ENCODE data around the gene BACE2. TPM values are rescaled to one million over a fixed set of nuclear protein-coding genes. Genes with fewer than 3 reads are reported as not detected.

Gene BACE2
- total RNA-seq, 1 donor from 2014 or later: 49.5 TPM

GRCh38 chr21:41228958-41229357 is 61.0 kb downstream of the BACE2 start:
- no peaks in the 10 kb centered on the region for H3K27me3 Mint-ChIP-seq (ENCODE audit: unreplicated experiment)
- no peaks in the 10 kb centered on the region for H3K9me3 Mint-ChIP-seq (ENCODE audit: unreplicated experiment)
- peaks cover 27% of the 10 kb centered on the region for H3K36me3 Mint-ChIP-seq (ENCODE audit: unreplicated experiment)
- TF ChIP-seq CTCF (IDR thresholded peaks at IDR 0.05): no peak
- H3K4me3 Mint-ChIP-seq (ENCODE audit: unreplicated experiment): no peak overlapping the region
- H3K27ac Mint-ChIP-seq (ENCODE audit: unreplicated experiment): no peak overlapping the region
- no peak for DNase-seq (ENCODE audit: extremely low spot score, unreplicated experiment)
- H3K4me1 Mint-ChIP-seq (ENCODE audit: unreplicated experiment): no peaks in the 10 kb centered on the region

- peaks cover under 1% of the 10 kb centered on the region for H3K4me1 Mint-ChIP-seq (ENCODE audit: unreplicated experiment)
- TF ChIP-seq CTCF (IDR thresholded peaks at IDR 0.05): no peak
- H3K27ac Mint-ChIP-seq (ENCODE audit: unreplicated experiment): no peak overlapping the region
- peaks cover 27% of the 10 kb centered on the region for H3K36me3 Mint-ChIP-seq (ENCODE audit: unreplicated experiment)
- H3K9me3 Mint-ChIP-seq (ENCODE audit: unreplicated experiment): no peaks in the 10 kb centered on the region
- H3K27me3 Mint-ChIP-seq (ENCODE audit: unreplicated experiment): no peaks in the 10 kb centered on the region
- H3K4me3 Mint-ChIP-seq (ENCODE audit: unreplicated experiment): no peak overlapping the region
- no peak for DNase-seq (ENCODE audit: extremely low spot score, unreplicated experiment)
Observed at GRCh38 chr21:41229509-41230248, 61.7 kb downstream of the BACE2 start.

GRCh38 chr21:41230497-41230896 is 62.5 kb downstream of the BACE2 start:
- H3K9me3 Mint-ChIP-seq (ENCODE audit: unreplicated experiment): no peaks in the 10 kb centered on the region
- H3K27ac Mint-ChIP-seq (ENCODE audit: unreplicated experiment): no peak overlapping the region
- peaks cover 26% of the 10 kb centered on the region for H3K36me3 Mint-ChIP-seq (ENCODE audit: unreplicated experiment)
- peaks cover 6% of the 10 kb centered on the region for H3K4me1 Mint-ChIP-seq (ENCODE audit: unreplicated experiment)
- H3K4me3 Mint-ChIP-seq (ENCODE audit: unreplicated experiment): no peak overlapping the region
- DNase-seq (ENCODE audit: extremely low spot score, unreplicated experiment): no peak
- TF ChIP-seq CTCF (IDR thresholded peaks at IDR 0.05): no peak
- no peaks in the 10 kb centered on the region for H3K27me3 Mint-ChIP-seq (ENCODE audit: unreplicated experiment)

- Mint-ChIP-seq H3K27ac (ENCODE audit: unreplicated experiment) (no peak overlapping the region), H3K27me3 (ENCODE audit: unreplicated experiment) (no peaks in the 10 kb centered on the region), H3K9me3 (ENCODE audit: unreplicated experiment) (no peaks in the 10 kb centered on the region), H3K4me3 (ENCODE audit: unreplicated experiment) (no peak overlapping the region), H3K36me3 (ENCODE audit: unreplicated experiment) (peaks cover 24% of the 10 kb centered on the region), H3K4me1 (ENCODE audit: unreplicated experiment) (peaks cover 6% of the 10 kb centered on the region)
- no peak for TF ChIP-seq CTCF (IDR thresholded peaks at IDR 0.05)
- DNase-seq (ENCODE audit: extremely low spot score, unreplicated experiment): no peak
Observed at GRCh38 chr21:41231060-41231459, 63.1 kb downstream of the BACE2 start.

GRCh38 chr21:41232013-41232412 is 64.1 kb downstream of the BACE2 start:
- H3K4me3 Mint-ChIP-seq (ENCODE audit: unreplicated experiment): no peak overlapping the region
- peaks cover 20% of the 10 kb centered on the region for H3K36me3 Mint-ChIP-seq (ENCODE audit: unreplicated experiment)
- H3K27me3 Mint-ChIP-seq (ENCODE audit: unreplicated experiment): no peaks in the 10 kb centered on the region
- no peak overlapping the region for H3K27ac Mint-ChIP-seq (ENCODE audit: unreplicated experiment)
- DNase-seq (ENCODE audit: extremely low spot score, unreplicated experiment): no peak
- no peak for TF ChIP-seq CTCF (IDR thresholded peaks at IDR 0.05)
- peaks cover 6% of the 10 kb centered on the region for H3K4me1 Mint-ChIP-seq (ENCODE audit: unreplicated experiment)
- H3K9me3 Mint-ChIP-seq (ENCODE audit: unreplicated experiment): no peaks in the 10 kb centered on the region

Data from osteocyte (in vitro differentiated cells).